Sigmoid colon (tissue), 7 donors: ENCODE results near the gene SEMA7A. TPM values are rescaled to one million over a fixed set of nuclear protein-coding genes. Genes with fewer than 3 reads are reported as not detected.

Experiments used
- DNase-seq: peaks from one replicate; pipeline ENCODE4 v3.0.0-alpha.2; 2019
- H3K27ac ChIP-seq, 4 donors: fragments of 200-600 bp; sonication (generic); one replicate each; pipeline ENCODE4 v1.5.1; 2016 to 2019; ENCODE audit warnings: mild to moderate bottlenecking in 1 of 4
- H3K27me3 ChIP-seq, 3 donors: fragments of 200-600 bp; sonication (generic); one replicate each; pipeline ENCODE4 v1.5.1; 2019; ENCODE audit warnings: mild to moderate bottlenecking in 1 of 3
- H3K36me3 ChIP-seq, 4 donors: fragments of 200-600 bp; sonication (generic); one replicate each; pipeline ENCODE4 v1.5.1; 2016 to 2019
- H3K4me1 ChIP-seq, 4 donors: fragments of 200-600 bp; sonication (generic); one replicate each; pipeline ENCODE4 v1.5.1; 2017 to 2019
- H3K4me3 ChIP-seq, 4 donors: fragments of 200-600 bp; sonication (generic); one replicate each; pipeline ENCODE4 v1.5.1; 2017 to 2019; ENCODE audit warnings: mild to moderate bottlenecking in 2 of 4, moderate library complexity in 1 of 4
- H3K9me3 ChIP-seq, 4 donors: fragments of 200-600 bp in 3 of 4; sonication (generic) in 3 of 4; one replicate each; pipeline versions ENCODE4 v1.5.1 to v1.6.1; 2013 to 2019
- EP300 ChIP-seq, 4 donors: sonication (generic); formaldehyde crosslinking; IDR thresholded peaks; one replicate each; pipeline ENCODE4 v1.6.1; 2017; ENCODE audit warnings: antibody characterized with exemption in 4 of 4
- POLR2A ChIP-seq, 2 donors: fragments of 450-650 bp; IDR thresholded peaks; one replicate each; pipeline ENCODE4 v1.6.1; 2016; ENCODE audit warnings: antibody characterized with exemption in 2 of 2, mild to moderate bottlenecking in 2 of 2, moderate library complexity in 2 of 2
- POLR2AphosphoS5 ChIP-seq, 4 donors: sonication (generic); formaldehyde crosslinking; IDR thresholded peaks; one replicate each; pipeline ENCODE4 v1.6.1; 2017; ENCODE audit warnings: antibody characterized with exemption in 4 of 4
- WGBS, 2 donors: extraction: QIAGEN DNeasy Blood & Tissue Kit; methylation state at CpG; one replicate each; pipeline ENCODE4 v1.1.7; 2013; 5-methylcytosine and 5-hydroxymethylcytosine counted together
- intact Hi-C: fragments of 100-400 bp; cut with DNase I; formaldehyde crosslinking; loops from one replicate; pipeline ENCODE4 v1.15.1; 2023
- polyA plus RNA-seq, 3 donors: library from polyadenylated mRNA; stranded (reverse); fragments of 200-250 nt; gene quantifications; one replicate each; pipeline ENCODE4 v1.2.3, GENCODE V29; 2013
- total RNA-seq, 4 donors: library from RNA; depleted of rRNA; stranded (reverse); fragments of >200 nt; gene quantifications; one replicate each; pipeline ENCODE4 v1.1.0, GENCODE V29; 2016
- TF ChIP-seq, protein P1 (sequence below), 4 experiments: fragments of 450-650 bp in 3 of 4; fragments of 200-600 bp in 1 of 4; IDR thresholded peaks; one replicate each; pipeline ENCODE4 v1.5.1; 2016 to 2019; ENCODE audit warnings: antibody characterized with exemption in 4 of 4, mild to moderate bottlenecking in 3 of 4, moderate library complexity in 2 of 4
- donor health status: healthy with polysubstance abuse.
- donor health status: Bipolar disorder and iron deficiency.
- donor health status: healthy.

The SEMA7A gene
- total and polyA plus RNA-seq, 7 donors: 0.28 to 9.8 (median 1.2) TPM; not detected in 1

DNA sequence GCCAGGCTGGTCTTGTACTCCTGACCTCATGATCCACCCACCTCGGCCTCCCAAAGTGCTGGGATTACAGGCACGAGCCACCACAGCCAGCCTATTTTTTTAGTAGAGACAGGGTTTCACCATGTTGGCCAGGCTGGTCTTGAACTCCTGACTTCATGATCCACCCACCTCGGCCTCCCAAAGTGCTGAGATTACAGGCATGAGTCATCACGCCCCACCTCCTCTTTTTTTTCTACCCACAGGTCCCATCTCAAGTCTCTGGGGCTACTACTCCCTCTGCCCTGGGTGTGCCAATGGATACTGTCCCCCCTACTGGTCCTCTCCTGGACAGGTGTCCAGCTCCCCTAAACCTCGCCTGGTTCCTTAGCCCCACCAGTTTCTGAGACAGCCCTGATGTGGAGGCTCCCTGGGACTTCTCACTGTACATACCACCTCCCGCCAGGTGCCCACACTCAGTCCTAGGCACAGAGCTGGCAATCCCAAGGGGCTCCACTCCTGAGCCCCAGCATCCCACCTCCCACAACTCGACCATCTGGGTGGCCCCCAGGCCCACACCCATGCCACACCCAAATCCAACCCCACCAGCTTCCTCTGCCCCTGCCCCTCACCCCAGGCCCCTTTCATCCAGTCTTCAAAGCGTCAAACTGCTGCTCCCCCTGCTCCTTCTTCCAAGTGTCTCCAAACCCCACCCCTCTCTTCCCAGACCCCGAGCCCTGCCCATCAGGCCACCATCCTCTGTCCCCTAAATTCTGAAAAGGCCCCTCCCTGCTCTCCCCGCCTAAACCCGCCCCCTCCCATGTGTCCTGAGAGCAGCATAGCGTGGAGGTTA, 53.2 kb downstream of the SEMA7A start:
- Histone ChIP-seq H3K27me3 (peaks cover 0 to 8% (median 0%) of the 10 kb centered on the region in 3 donors), H3K36me3 (no peaks in the 10 kb centered on the region), H3K27ac (no peak overlapping the region), H3K9me3 (no peaks in the 10 kb centered on the region), H3K4me1 (no peaks in the 10 kb centered on the region), H3K4me3 (no peak overlapping the region)
- no peak for DNase-seq
- intact Hi-C loops: no loop called here
- no peak for TF ChIP-seq POLR2A (IDR thresholded peaks at IDR 0.05)
- no peak for TF ChIP-seq POLR2AphosphoS5 (IDR thresholded peaks at IDR 0.05)
- TF ChIP-seq, protein P1, sequence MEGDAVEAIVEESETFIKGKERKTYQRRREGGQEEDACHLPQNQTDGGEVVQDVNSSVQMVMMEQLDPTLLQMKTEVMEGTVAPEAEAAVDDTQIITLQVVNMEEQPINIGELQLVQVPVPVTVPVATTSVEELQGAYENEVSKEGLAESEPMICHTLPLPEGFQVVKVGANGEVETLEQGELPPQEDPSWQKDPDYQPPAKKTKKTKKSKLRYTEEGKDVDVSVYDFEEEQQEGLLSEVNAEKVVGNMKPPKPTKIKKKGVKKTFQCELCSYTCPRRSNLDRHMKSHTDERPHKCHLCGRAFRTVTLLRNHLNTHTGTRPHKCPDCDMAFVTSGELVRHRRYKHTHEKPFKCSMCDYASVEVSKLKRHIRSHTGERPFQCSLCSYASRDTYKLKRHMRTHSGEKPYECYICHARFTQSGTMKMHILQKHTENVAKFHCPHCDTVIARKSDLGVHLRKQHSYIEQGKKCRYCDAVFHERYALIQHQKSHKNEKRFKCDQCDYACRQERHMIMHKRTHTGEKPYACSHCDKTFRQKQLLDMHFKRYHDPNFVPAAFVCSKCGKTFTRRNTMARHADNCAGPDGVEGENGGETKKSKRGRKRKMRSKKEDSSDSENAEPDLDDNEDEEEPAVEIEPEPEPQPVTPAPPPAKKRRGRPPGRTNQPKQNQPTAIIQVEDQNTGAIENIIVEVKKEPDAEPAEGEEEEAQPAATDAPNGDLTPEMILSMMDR (IDR thresholded peaks at IDR 0.05): no peak
- TF ChIP-seq EP300 (IDR thresholded peaks at IDR 0.05): no peak
- WGBS, 2 donors: 54 to 75% methylated on average over 12 of the region's 12 CpGs

DNA sequence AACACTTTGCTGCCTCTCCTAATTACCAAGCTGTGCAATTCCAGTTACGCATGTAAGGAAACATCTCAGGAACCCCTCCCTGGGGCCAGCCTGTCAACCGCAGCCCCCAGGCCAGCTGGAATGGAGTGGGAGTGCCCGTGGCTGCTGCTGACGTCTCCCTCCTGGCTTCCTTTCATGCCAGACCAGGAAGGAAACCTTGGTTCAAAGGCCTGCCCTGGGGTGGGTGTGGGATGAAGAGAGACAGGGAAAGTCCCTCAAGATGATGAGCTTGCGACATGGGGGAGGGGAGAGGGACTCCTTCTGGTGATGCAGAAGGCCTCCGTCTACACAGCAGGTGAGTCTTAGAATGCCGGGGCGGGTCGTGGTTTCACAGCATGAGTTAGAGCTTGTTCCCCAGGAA, 54.9 kb downstream of the SEMA7A start:
- Histone ChIP-seq H3K9me3 (no peaks in the 10 kb centered on the region), H3K36me3 (no peaks in the 10 kb centered on the region), H3K4me3 (no peak overlapping the region), H3K4me1 (peaks cover 0 to 14% (median 10%) of the 10 kb centered on the region in 4 donors), H3K27me3 (peaks cover 0 to 8% (median 0%) of the 10 kb centered on the region in 3 donors), H3K27ac (no peak overlapping the region)
- intact Hi-C loops: loop anchor here (10.0 kb wide), 1 partner anchor 576 kb away; the partner anchor contains the start of gene RPP25
- DNase-seq: no peak
- WGBS, 2 donors: 17 to 21% methylated on average over 9 of the region's 9 CpGs
- TF ChIP-seq EP300 (IDR thresholded peaks at IDR 0.05) (no peak), POLR2AphosphoS5 (IDR thresholded peaks at IDR 0.05) (no peak)
- TF ChIP-seq, protein P1 (IDR thresholded peaks at IDR 0.05): no peak

DNA sequence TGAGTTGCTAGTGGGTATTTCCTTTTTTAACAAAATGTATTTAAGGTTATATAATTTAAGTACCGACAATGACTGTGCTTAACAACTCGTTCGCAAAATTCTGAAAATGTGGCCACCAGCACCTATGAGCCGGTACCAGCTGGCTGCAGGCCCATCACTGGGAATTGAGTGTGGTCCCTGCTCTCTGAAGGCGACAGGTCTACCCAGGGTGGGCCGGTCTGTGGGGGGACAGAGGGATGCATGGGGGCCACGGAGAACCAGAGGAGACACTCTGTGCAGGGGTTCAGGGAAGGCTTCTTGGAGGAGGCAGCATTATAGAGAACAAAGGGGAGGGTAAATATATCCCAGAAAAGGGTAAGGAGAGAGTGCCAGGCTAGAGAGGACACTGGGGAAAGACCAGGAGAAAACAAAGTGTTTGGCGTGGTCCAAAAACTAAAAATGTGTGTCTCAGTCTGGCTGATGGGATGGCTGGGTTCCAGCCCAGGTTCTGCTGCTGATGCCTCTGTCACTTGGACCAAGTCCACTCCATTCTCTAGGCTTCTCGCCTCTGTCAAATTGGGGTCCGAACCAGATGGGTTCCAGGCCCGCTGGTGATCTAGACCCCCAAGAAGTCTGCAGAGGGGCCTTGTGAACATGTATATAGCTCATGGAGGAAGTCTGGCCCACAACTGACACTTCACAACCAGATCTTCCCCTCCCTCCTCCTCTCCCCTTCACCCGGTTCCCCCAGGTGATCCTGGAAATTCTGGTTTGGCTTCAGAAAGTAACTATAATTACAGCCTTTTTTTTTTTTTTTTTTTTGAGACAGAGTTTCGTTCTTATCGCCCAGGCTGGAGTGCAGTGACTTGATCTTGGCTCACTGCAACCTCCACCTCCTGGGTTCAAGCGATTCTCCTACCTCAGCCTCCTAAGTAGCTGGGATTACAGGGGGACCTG, 55.7 kb downstream of the SEMA7A start:
- TF ChIP-seq POLR2A (IDR thresholded peaks at IDR 0.05) (no peak), EP300 (IDR thresholded peaks at IDR 0.05) (no peak), POLR2AphosphoS5 (IDR thresholded peaks at IDR 0.05) (no peak)
- TF ChIP-seq, protein P1 (IDR thresholded peaks at IDR 0.05): no peak
- intact Hi-C loops: loop anchor here (10.0 kb wide), 1 partner anchor 577 kb away; the partner anchor contains the start of gene RPP25
- peak; percentile 48 for DNase-seq
- H3K27ac ChIP-seq: no peak overlapping the region
- no peaks in the 10 kb centered on the region for H3K36me3 ChIP-seq
- H3K4me1 ChIP-seq: peaks cover 0 to 19% (median 12%) of the 10 kb centered on the region in 4 donors
- H3K4me3 ChIP-seq: no peak overlapping the region
- H3K27me3 ChIP-seq: peaks cover 0 to 8% (median 0%) of the 10 kb centered on the region in 3 donors
- H3K9me3 ChIP-seq: no peaks in the 10 kb centered on the region
- 81 to 84% methylated on average over 15 of the region's 15 CpGs for WGBS, 2 donors

DNA sequence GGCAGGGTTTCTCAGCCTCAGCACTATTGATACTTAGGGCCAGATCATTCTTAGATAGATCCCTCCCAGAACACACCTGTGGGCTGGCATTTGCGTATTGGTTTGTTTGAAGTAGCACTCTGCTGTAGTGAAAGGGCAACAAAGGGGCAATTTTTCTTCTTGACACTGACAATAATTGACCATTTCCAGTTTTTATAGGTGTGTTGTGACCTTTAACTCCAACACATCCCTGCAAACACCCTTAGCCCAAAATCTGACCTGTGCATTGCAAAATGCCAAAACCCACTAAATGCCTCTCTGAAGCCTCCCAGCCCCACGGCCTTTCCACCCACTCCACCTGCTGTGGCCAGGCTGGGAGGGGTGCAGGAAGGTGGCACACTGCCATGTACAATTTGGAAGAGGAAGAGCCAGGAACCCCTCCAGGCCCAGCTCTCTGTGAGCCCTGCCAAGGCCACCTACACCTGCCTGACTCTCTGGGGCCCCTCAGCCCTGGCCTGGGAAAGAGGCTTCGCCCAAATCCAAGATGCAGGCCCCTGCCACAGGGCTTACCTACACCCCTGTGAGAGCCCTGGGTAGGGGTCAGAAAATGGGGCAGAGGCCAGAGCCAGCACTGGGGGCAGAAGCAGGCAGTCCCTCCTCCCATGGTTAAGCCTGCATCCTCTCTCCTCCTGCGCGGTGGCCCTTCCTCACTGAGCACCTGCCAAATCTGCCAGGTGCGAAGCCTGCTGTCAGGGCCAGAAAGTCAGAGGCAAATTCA, 56.8 kb downstream of the SEMA7A start:
- Histone ChIP-seq H3K4me1 (peaks cover 0 to 19% (median 12%) of the 10 kb centered on the region in 4 donors), H3K27me3 (peaks cover 0 to 7% (median 0%) of the 10 kb centered on the region in 3 donors), H3K36me3 (no peaks in the 10 kb centered on the region), H3K9me3 (no peaks in the 10 kb centered on the region), H3K4me3 (no peak overlapping the region), H3K27ac (no peak overlapping the region)
- intact Hi-C loops: loop anchor here (10.0 kb wide), 1 partner anchor 578 kb away; the partner anchor contains the start of gene RPP25
- DNase-seq: peak; percentile 40
- TF ChIP-seq EP300 (IDR thresholded peaks at IDR 0.05): no peak
- no peak for TF ChIP-seq POLR2A (IDR thresholded peaks at IDR 0.05)
- TF ChIP-seq, protein P1 (IDR thresholded peaks at IDR 0.05): no peak
- TF ChIP-seq POLR2AphosphoS5 (IDR thresholded peaks at IDR 0.05): no peak
- 59 to 61% methylated on average over 6 of the region's 6 CpGs for WGBS, 2 donors
